Smooth muscle cell (in vitro differentiated cells): Measurements from ENCODE around the gene CASP8AP2. TPM values are rescaled to one million over a fixed set of nuclear protein-coding genes. Genes with fewer than 3 reads are reported as not detected.
"Not testable (repeated sequence)": the region's sequence is repeated elsewhere in the genome, so short reads cannot be mapped to it uniquely, and the experiment has no call there.

Experiments
- DNase-seq: peaks from one replicate; lab custom pipeline; 2025; ENCODE audit not compliant: unreplicated experiment; lab: John Stamatoyannopoulos, UW
- H2AFZ ChIP-seq: fragments of 200-600 bp; sonication (generic); 2 replicates; pipeline ENCODE4 v1.6.0; 2016; ENCODE audit warnings: antibody characterized with exemption, low read depth, mild to moderate bottlenecking
- H3F3A ChIP-seq: fragments of 200-600 bp; sonication (generic); 2 replicates; pipeline ENCODE4 v1.6.0; 2017; ENCODE audit warnings: antibody characterized with exemption, low read depth
- H3K27ac ChIP-seq: fragments of 200-600 bp; sonication (generic); 2 replicates; pipeline ENCODE4 v1.5.1; 2016; ENCODE audit warnings: low read depth, mild to moderate bottlenecking
- H3K27me3 ChIP-seq: fragments of 200-600 bp; sonication (generic); 2 replicates; pipeline ENCODE4 v1.6.1; 2016; ENCODE audit warnings: low read depth, mild to moderate bottlenecking
- H3K36me3 ChIP-seq: fragments of 200-600 bp; sonication (generic); 2 replicates; pipeline ENCODE4 v1.5.1; 2016; ENCODE audit warnings: low read depth
- H3K4me1 ChIP-seq: fragments of 200-600 bp; sonication (generic); 2 replicates; pipeline ENCODE4 v1.5.1; 2016; ENCODE audit warnings: low read depth
- H3K4me2 ChIP-seq: fragments of 200-600 bp; sonication (generic); 2 replicates; pipeline ENCODE4 v1.6.0; 2016; ENCODE audit warnings: mild to moderate bottlenecking
- H3K4me3 ChIP-seq: fragments of 200-600 bp; sonication (generic); 2 replicates; pipeline ENCODE4 v1.5.1; 2016; ENCODE audit warnings: mild to moderate bottlenecking
- H3K79me2 ChIP-seq: fragments of 200-600 bp; sonication (generic); 2 replicates; pipeline ENCODE4 v1.6.0; 2016; ENCODE audit warnings: low read depth, mild to moderate bottlenecking
- H3K9ac ChIP-seq: fragments of 200-600 bp; sonication (generic); 2 replicates; pipeline ENCODE4 v1.6.0; 2016; ENCODE audit warnings: low read depth
- H3K9me3 ChIP-seq: fragments of 200-600 bp; sonication (generic); replicated peaks from 2 replicates; pipeline ENCODE4 v1.5.1; 2016; ENCODE audit warnings: low read depth
- H4K20me1 ChIP-seq: fragments of 200-600 bp; sonication (generic); 2 replicates; pipeline ENCODE4 v1.6.0; 2016; ENCODE audit warnings: low read depth
- CTCF ChIP-seq: fragments of 200-600 bp; sonication (generic); IDR thresholded peaks from 2 replicates; pipeline ENCODE4 v1.5.1; 2017; ENCODE audit warnings: borderline replicate concordance, mild to moderate bottlenecking, antibody characterized with exemption; ENCODE audit not compliant: insufficient read depth, poor library complexity, severe bottlenecking
- whole genome bisulfite sequencing: methylation state at CpG from one replicate; pipeline ENCODE4 v1.1.7; 2016; ENCODE audit warnings: low lambda C conversion rate; 5-methylcytosine and 5-hydroxymethylcytosine counted together
- polyA plus RNA-seq: library from polyadenylated mRNA; unstranded; fragments of >200 nt; fragmentation: Nextera tagmentation; extraction: Ambion mirVana; gene quantifications from 2 replicates; pipeline ENCODE4 v1.2.1, GENCODE V29; 2016
- total RNA-seq: library from RNA; depleted of rRNA; stranded (reverse); fragments of >200 nt; gene quantifications from 2 replicates; pipeline ENCODE4 v1.2.3, GENCODE V29; 2014

Gene CASP8AP2
- total and polyA plus RNA-seq, 2 experiments from 2014 or later = 13.3 to 18.7 TPM

DNA sequence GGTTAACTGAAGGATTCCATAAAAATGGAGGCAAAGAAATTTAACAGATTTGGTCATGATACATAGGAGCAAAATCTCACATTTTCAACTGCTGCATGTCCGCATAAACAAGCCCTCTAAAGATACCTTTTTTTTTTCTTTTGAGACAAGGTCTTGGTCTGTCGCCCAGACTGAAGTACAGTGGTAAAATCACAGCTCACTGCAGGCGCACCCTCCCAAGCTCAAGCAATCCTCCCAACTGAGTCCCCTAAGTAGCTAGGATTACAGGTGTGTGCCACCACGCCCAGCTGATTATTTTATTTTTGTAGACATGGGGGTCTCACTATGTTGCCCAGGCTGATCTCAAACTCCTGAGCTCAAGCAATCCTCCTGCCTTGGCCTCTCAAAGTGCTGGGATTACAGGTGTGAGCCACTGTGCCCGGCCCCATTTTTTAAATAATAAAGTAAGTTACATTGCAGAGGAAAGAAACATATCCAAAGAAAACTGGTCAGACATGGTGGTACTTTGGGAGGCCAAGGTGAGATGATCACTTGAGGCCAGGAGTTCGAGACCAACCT is 23.8 kb upstream of the CASP8AP2 start:
- peaks cover 39% of the 10 kb centered on the region for H3K79me2 ChIP-seq
- H3K9ac ChIP-seq = no peak overlapping the region
- H3K4me2 ChIP-seq = no peak overlapping the region

DNA sequence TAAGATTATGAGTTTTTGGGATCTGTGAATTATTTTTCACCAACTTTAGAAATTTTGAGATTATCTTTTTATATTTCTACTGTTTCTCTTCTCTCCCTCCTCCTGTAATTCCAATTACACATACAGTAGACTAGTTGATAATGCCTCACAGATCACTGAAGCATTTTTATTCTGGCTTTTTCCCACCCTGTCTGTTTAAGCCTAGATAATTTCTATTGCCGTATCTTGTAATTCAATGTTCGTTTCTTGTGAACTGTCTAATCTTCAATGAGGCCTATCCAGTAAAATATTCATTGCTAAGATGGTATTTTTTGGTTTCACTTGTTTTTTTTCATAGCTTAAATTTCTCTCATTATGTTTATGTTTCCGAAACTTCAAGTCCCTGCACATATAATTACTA is 22.1 kb upstream of the CASP8AP2 start:
- H3K27ac ChIP-seq = no peak overlapping the region
- H3K9me3 ChIP-seq = no peaks in the 10 kb centered on the region
- TF ChIP-seq CTCF = no peak
- H4K20me1 ChIP-seq = peaks cover 42% of the 10 kb centered on the region
- no peak overlapping the region for H3K9ac ChIP-seq
- no peak overlapping the region for H3K4me3 ChIP-seq
- DNase-seq = no peak
- H3F3A ChIP-seq = no peaks in the 10 kb centered on the region
- H3K79me2 ChIP-seq = peaks cover 55% of the 10 kb centered on the region
- no peak overlapping the region for H3K4me2 ChIP-seq
- no peaks in the 10 kb centered on the region for H3K36me3 ChIP-seq
- no peaks in the 10 kb centered on the region for H3K27me3 ChIP-seq
- WGBS = 94% methylated on average over 3 of the region's 3 CpGs
- no peak overlapping the region for H2AFZ ChIP-seq
- H3K4me1 ChIP-seq = no peaks in the 10 kb centered on the region

More for the DNA sequence above, 23.8 kb upstream of the CASP8AP2 start:
- H3F3A ChIP-seq = no peaks in the 10 kb centered on the region
- no peaks in the 10 kb centered on the region for H3K4me1 ChIP-seq
- peaks cover 33% of the 10 kb centered on the region for H4K20me1 ChIP-seq
- H2AFZ ChIP-seq = no peak overlapping the region
- no peak for DNase-seq
- TF ChIP-seq CTCF = no peak
- H3K27me3 ChIP-seq = no peaks in the 10 kb centered on the region
- no peaks in the 10 kb centered on the region for H3K9me3 ChIP-seq
- no peak overlapping the region for H3K27ac ChIP-seq
- 81% methylated on average over 6 of the region's 6 CpGs for WGBS
- no peaks in the 10 kb centered on the region for H3K36me3 ChIP-seq
- H3K4me3 ChIP-seq = no peak overlapping the region

DNA sequence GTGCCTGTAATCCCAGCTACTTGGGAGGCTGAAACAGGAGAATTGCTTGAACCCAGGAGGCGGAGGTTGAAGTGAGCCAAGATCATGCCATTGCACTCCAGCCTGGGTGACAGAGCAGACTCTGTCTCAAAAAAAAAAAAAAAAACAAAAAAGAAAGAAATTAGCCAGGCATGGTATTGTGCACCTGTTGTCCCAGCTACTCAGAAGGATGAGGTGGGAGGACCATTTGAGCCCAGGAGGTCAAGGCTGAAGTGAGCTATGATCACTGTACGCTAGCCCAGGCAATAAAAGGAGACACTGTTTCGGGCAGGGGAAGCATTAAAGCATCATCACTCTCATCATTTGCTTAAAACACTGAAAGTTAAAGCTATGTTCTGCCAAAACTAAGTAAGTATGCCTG is 16.3 kb upstream of the CASP8AP2 start:
- not testable (repeated sequence) for H3K4me1 ChIP-seq, H3K27me3 ChIP-seq, H3K9ac ChIP-seq, H2AFZ ChIP-seq, H3K27ac ChIP-seq, H3K4me3 ChIP-seq, H3F3A ChIP-seq, H3K36me3 ChIP-seq, H3K4me2 ChIP-seq, H3K9me3 ChIP-seq, DNase-seq
- WGBS = 98% methylated on average over 3 of the region's 3 CpGs
- peaks cover 42% of the 10 kb centered on the region for H4K20me1 ChIP-seq
- H3K79me2 ChIP-seq = peaks cover 63% of the 10 kb centered on the region

DNA sequence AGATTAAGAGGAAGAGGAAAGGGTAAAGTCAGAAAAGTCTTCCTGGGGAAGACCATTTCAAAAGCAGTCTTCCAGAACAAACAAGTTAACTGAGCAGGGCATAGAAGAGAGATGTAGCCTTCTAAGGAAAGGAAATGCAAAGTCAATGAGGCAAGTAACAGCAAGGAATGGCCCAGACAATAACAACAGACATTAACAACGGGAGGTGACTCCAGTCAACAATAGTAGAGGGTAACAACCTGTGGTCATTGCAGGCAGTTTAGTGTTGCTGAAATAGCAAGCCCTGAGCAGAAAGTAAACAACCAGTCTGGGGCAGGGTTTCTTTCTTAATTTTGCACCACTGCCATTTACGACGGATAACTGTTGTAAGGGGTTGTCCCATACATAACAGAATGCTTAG is 12.2 kb upstream of the CASP8AP2 start:
- Histone ChIP-seq H2AFZ (no peak overlapping the region), H3K4me1 (peaks cover 14% of the 10 kb centered on the region), H3K79me2 (peaks cover 48% of the 10 kb centered on the region), H4K20me1 (peaks cover 25% of the 10 kb centered on the region), H3K4me3 (no peak overlapping the region), H3K9ac (no peak overlapping the region), H3K27me3 (no peaks in the 10 kb centered on the region), H3F3A (no peaks in the 10 kb centered on the region), H3K36me3 (no peaks in the 10 kb centered on the region), H3K9me3 (no peaks in the 10 kb centered on the region), H3K4me2 (no peak overlapping the region), H3K27ac (no peak overlapping the region)
- no peak for DNase-seq
- 29% methylated on average over 3 of the region's 3 CpGs for WGBS
- no peak for TF ChIP-seq CTCF
